Skeletal muscle cell (primary cell): Measurements from ENCODE around the gene SYNDIG1.

Experiments used
- DNase-seq: peaks from one replicate; pipeline ENCODE4 v3.0.0-alpha.2; 2010; ENCODE audit warnings: low read depth
- H3K4me3 ChIP-seq: 2 replicates; pipeline ENCODE4 v1.5.1; 2011; ENCODE audit warnings: low read depth, mild to moderate bottlenecking, control low read depth, low read length, moderate library complexity

SYNDIG1 gene

DNA sequence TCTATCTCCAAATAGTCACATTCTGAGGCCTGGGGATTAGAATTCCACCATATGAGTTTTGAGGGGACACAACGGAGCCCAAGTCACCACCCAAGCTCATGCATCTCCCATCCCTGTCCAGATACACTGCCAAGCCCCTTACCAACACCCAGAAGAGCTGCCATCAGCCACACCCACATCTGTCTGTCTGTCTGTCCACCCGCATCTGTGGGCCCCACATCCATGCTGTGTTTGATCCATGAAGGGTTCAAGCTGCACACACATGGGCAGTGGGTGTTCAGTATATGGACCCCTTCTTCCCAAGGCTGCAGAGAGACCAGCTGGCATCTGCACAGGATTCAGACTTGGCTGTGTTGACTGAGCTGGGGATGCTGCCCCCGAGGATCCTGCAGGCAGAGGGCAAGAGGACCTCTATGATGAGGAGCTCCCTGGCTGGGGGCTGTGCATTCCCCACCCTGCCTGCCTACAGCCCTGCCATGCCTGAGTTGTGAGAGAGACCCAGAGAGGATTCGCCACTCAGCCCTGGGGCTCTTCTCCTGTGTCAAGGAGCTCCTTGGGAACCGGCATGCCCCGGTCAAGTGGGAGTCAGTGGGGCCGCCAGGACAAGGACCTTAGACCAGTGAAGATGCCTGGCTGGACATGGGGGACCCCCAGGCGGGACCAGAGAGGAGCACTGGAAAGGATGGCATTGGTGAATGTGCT lies 206.4 kb downstream of the SYNDIG1 start:
- no peak for DNase-seq
- no peak overlapping the region for H3K4me3 ChIP-seq

DNA sequence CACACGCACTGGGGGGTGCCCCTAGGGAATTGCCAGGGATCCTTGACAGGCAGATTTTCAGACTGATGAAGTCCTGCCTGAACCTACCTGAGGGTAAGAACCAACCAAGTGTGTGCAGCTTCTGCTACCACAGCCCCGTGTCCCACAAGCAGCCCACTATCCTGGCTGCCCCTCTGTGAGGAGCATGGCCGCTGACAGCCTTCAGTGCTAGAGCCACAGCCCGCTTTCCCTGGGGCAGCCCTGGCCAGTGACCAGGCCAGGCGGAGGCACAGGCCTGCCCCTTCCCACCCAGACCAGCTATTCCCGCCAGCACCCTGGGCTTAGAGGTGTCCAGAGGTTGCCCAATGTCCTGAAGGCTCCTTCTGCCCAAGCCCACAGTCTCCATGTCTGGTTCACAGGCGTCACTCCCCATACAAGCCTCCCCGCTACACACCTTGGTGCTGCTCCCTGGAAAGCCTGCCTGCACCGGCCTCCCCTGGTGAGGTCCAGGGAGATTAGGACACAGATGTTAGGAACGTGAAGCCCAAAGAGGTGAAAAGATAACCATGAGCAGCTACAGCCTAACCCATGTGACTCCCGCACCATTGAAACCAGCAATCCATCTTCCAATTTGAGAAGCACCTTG lies 207.0 kb downstream of the SYNDIG1 start:
- no peak for DNase-seq

DNA sequence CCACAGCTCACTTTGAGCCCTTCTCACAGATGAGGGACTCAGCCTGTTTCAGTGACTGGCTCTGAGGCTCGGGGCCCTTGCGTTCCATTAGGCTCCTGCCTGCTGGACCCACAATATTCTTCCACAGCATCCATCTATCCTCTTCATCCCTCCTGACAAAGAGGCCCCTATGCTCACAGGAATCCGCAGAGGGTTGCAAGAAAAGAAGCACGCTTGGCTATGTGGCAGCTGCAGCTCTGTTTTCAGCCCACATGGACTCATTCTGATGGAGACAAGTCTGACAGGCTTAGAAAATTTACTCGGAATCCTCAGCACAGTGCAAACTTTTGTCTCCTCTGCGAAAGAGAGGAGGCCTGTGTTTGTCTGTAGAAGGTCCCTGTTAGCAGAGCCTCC lies 207.5 kb downstream of the SYNDIG1 start:
- H3K4me3 ChIP-seq, result no peak overlapping the region
- DNase-seq, result no peak

More for the DNA sequence above, 207.0 kb downstream of the SYNDIG1 start:
- no peak overlapping the region for H3K4me3 ChIP-seq

DNA sequence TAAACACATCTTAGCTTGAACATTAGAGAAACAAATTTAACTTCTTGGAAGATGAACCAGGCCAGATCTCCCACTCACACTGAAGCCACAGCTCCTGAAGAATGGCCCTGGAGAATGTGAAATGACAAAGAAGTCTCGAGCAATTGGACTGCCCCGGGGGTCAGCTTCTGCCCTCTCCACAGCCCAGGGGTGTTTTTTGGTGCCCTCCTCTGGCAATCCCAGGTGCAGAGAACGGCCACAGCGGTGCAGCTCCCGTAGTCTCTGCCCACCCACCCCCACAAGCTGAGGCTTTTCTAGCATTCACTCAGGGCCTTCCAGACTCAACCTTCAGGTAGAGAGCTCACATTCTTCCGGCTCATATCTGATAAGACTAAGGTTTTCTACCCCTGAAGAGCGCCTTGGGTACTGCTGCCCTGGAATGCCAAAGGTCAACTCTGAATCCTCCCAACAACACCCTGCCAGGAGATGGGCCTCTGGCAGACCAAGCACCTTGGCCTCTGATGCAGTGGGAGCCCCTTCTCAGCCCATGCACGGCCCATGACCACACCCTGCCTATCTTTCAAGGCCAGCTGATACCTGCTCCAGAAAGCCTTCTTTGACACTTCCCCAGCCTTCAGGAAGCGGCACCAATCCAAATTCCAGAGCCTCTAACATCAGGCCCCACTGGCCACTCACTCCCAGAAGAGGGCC lies 208.3 kb downstream of the SYNDIG1 start:
- H3K4me3 ChIP-seq, result no peak overlapping the region
- DNase-seq, result no peak

DNA sequence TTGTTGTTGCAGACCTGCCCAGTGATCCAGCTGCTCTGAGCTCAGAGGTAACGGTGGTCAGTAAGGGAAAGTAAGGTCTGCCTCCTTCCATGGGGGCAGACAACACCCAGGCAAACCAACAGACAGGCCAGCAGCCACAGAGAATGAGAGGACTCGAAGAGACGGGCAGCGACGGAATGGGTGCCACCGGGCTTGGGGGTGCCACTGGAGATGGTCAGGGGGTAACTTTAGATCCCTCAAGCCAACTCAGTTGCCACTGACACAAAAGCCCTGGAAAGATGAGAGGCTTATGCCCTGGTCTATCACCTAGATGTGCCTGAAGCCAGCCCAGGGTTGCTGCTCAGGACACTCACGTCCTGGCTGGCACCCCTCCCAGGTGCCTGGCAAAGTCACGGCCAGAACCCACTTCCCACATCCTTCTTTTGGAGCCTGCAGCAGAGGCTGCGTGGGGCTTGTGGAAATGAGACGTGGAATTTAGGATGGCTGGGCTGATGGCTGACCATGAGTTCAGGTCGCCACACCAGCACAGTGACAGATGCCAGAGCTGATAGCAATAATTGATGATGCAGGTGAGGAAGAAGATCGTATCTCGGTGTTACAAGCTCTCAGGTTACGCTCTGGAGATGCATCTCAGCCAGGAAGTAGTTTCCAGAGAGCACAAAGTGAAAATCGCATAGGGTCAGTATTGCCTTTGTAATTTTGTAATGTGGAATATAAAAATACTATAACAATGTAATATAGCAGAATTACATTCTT lies 209.1 kb downstream of the SYNDIG1 start:
- H3K4me3 ChIP-seq, result no peak overlapping the region
- no peak for DNase-seq

DNA sequence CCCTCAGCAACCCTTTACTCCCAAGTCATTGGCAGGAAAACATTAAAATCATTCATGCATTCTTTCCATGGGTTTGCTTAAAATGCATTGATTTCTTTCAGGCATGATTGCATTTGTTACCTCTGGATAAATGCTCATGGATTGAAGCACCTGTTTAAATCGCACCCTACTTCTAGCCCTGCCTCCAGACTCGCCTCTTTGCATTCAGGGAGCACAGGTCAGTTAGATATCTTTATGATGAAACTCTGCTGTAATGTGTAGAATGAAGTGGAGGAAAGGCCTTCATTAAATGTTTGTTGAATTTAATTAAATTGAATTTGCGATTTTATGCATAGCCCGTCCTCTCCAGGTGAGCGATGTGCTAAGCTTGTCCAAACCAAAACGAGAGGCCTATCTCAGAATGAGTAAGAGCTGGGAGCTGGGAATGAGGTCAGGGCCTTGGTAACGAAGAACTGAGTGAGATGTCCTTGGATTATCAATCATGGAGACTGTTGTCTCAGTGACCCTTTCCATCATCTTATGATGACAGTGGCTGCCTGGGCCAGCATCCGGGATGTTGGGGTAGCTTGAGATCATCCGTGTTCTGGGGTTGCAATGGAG lies 210.1 kb downstream of the SYNDIG1 start:
- no peak for DNase-seq
- no peak overlapping the region for H3K4me3 ChIP-seq

DNA sequence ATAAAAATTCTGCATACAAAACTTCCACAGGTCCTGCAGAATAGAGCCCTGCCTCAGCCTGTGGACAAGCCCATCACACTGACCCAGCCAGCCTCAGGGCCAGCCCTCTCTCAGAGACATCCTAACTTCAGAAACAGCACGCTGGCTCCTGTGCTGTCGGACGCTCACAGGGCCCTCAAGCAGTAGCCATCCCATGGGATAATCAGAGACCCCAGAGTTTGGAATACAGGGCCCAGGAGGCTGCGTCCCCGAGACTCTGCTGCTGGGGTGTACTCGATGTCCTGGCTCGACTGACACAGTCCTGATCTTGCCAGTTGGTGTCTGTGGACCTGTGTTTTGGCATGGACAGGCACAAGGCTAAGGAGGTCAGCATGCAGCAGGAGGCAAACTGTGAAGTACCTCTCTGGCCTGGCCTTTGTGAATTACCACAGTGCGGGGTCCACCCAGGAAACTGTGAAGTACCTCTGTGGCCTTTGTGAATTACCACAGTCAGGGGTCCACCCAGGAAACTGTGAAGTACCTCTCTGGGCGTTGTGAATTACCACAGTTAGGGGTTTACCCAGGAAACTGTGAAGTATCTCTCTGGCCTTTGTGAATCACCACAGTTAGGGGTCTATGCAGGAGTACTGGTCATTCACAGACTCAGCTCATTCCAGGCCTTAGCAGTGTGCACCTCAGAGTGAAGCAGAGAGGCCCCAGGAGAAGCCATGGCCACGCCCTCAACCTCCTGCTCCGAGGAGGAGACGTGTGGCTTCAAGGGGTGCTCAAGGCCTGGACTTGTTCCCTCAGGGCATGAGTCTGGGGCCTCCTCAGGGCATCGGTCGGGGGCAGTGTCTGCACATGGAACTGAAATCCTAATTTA lies 212.4 kb downstream of the SYNDIG1 start:
- DNase-seq, result no peak
- no peak overlapping the region for H3K4me3 ChIP-seq

DNA sequence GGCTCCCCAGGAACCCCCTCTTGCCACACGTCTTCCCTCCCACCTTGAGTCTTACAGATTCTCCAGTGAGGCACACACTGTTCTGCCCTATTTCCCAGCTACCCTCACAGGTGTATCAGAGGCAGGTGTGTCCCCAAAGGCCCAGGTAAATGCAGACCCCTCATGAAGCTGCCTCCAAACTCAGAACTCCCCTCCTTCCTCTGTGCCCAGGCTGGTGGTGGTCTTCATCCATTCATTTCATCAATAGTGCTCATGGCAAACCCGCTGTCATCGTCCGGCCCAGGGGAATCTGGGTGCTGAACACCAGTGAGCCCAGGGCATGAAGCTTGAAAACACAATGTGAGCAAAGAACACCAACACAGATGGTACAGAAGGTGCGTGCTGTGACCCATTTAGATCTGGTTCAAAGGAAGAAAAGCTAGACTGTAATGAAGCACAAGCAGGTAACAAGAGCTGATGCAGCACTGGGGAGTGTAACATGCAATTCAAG lies 213.1 kb downstream of the SYNDIG1 start:
- no peak for DNase-seq
- no peak overlapping the region for H3K4me3 ChIP-seq

DNA sequence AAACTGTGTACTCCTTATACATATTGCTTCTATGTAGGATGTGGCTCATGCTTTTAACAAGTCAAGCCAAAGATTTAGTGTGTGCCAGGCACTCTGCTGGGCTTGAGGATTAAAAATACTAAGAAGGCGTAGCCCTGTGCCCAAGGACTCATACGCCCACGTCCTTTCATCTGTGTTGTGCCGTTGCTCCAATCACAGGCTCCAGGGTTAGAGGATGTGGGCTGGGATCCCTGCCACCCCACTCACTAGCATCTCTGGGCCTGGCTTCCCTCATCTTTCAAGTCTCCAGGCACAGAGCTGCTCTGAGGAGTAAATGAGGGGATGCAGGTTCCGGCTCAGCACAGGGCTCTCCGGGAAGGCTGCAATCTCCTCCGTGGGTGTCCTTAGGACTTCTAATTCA lies 214.2 kb downstream of the SYNDIG1 start:
- H3K4me3 ChIP-seq, result no peak overlapping the region
- DNase-seq, result no peak

DNA sequence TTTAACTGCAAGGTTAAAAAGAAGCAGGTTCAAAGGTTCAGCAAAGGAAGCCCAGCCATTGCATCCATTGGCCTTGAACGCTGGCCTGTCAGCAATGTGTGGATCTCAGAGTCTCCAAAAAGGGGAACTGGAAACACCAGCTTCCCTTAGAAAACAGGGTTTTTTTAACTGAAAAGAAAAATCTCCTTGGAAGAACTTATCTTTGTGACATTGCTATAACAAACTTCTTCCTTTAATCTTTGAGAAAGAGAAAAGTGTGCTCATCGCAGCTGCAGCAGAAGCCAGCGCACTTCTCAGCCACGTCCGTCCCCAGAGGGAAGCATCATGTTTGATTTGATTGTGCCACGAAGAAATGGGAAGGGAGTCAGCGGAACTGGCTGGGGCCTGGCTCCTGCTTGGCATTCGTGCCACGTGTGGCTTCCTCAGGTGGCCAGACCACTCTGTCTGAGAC lies 215.0 kb downstream of the SYNDIG1 start:
- H3K4me3 ChIP-seq, result no peak overlapping the region
- DNase-seq, result no peak

DNA sequence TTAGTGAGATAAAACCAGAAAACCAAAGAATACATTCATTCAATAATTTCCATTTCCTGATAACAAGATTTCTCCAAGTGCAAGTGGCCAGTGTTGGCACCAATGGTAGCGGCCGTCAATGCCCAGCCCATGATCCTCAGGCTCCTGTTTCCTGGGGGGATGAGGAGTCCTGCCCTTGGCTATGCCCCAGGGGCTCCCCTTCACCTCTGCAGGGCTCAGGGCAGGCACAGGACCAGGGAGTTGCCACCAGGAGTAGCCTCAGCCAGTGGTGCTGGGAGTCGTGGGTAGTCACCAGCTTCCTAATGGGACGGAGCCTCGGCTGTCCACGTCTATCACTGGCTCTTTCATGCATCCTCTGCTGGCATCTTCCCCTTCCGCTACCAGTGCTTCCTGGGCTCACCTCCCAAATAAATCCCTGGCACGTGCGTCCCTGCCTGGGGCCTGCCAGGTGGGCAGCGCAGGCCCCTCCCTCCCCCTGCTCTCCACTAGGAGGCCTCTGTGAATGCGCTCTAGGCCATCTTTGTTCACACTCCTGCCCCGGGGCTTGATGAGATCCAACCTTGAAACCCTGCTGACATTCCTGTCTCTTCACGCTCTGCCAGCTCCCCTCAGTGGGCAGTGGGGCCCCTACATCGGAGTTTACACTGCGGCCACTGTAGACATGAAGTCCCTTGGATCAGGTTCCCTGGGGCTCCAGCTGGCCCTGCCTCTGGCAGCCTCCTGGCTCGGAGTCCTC lies 215.7 kb downstream of the SYNDIG1 start:
- H3K4me3 ChIP-seq, result no peak overlapping the region
- no peak for DNase-seq

DNA sequence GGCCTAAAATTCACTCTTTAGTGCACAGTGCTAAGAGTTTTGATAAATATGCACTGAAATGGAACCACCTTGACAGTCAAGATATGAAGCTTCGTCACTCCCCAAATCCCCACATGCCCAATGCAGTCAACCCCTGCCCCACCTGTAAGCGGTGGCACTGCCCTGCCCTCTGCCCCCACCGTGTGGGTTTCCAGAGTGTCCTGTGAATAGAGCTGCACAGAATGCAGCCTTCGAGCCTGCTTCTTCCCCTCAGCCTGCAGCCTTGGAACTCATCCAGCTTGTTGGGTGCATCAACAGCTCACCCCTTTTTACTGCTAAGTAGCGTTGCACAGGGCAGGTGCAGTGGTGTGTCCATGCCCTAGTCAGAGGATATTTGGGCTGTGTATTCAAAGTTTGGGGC lies 216.3 kb downstream of the SYNDIG1 start:
- no peak for DNase-seq
- H3K4me3 ChIP-seq, result no peak overlapping the region

DNA sequence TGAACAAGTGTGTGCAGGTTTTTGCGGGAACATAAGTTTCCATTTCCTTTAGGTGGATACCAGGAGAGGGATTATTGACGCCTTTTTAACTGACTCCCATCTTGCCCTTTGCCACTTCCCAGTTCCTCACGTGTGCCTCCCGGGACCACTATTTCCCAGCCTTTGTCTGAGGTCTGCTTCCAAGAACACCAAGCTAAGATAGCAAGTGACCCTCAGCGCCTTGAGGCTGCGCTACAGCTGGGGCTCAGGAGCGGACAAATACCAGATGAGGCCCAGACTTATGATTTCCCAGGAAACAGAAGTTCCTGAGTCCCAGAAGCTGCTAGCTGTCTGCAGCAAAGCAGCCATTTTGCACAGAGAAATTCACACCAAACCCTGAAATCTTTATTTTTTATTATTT lies 216.7 kb downstream of the SYNDIG1 start:
- DNase-seq, result no peak
- no peak overlapping the region for H3K4me3 ChIP-seq

DNA sequence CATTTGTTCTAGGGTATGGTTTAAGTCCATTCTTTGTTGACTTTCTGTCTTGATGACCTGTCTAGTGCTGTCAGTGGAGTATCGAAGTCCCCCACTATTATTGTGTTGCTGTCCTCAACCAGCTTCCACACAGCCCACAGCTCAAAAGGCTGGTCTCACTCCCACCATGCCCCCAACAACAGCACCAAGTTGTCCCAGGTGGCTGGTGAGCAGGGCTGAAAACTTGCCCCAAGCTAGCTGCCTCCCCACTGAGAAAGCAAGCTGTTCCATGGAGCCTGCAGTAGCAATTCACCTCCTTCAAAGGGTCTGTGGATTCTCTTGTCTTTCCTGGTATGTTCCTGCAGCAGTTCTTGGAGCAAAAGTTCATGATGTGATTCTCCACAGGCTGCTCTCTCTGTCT lies 221.0 kb downstream of the SYNDIG1 start:
- no peak overlapping the region for H3K4me3 ChIP-seq
- no peak for DNase-seq

DNA sequence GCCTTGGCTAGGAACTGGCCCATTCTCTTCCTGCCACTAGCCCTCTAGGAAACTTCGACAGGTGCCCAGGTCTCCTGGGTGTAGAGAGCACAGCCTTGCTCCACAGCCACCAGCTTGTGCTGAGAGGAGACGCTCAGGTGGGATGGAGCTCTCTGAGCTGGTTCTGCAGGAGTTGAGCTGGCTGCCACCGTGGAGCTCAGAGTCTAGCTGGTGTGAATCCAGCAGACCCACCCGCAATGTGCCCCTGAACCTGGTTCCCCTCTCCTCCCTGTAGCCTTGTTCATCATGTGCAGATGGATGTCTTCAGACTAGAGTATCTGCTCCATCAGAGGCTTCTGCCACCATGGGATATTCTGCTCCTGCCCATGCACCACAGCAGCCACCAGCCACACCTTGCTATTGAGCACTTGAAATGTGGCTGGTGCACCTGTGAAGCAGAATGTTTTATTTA lies 222.5 kb downstream of the SYNDIG1 start:
- no peak overlapping the region for H3K4me3 ChIP-seq
- DNase-seq, result no peak

DNA sequence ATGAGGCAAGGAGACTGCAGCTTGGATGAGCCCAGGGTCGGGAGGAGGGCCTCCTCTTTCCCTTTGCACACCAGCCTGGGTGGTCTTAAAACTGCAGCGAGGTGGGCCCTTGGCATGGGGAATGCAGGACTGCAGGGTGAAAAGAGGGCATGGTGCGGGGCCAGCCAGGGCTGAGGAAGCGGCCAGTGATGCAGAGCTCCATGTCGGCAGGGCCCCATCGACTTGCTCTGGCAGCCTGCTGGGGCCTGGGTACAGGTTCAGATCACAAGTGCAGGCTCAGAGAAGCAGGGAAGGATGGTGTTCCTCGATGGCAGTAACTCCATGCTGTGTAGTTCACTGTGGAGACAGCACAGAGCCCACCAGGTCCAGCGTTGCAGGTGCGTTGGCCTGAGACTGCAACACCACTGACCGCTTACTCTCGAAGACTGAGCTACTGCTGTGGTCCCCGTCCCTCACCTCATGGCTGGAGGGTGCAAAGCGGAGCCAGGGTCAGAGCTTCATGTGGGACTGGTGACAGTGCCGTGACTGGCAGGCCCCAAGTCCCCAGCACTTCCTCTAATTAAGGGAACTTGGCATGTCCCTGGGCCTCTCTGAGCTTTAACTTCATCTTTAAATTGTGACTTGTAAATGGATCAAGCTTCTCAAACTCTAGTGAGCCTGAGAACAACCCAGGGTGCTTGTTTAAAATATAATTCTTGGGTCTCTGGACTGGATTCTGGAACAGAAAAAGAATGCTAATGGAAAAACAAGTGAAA lies 223.2 kb downstream of the SYNDIG1 start:
- H3K4me3 ChIP-seq, result no peak overlapping the region
- DNase-seq, result no peak

DNA sequence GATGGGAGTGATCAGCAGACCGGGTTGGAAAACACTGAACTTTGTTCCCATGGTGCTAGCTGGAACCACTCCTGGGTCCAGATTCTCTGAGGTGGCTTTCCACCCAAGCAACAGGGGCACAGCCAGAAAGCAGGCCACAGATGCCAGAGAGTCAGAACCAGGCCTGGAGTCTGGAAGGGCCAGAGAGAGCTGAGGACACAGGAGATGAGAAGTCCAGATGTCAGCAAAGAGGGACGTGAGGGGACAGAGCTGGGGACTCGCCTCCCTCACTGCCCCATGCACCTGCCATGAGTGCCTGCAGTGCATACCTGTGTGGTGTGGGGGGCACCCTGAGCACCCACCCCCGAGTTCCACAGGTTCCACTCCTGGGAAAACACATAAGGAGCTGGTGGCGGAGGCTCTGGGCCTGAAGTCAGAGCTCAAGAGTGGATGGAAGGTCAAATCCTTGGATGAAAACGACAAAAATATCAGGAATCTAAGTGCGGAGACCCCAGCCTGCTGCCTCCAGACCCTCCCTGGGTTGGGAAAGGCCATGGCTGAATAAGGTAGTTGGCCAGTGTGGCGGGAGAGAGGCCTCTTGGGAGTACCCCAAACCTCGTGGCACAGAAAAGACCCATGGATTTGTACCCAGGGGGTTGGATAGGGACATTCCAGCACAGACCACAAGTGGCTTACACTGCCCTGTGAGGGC lies 224.2 kb downstream of the SYNDIG1 start:
- H3K4me3 ChIP-seq, result no peak overlapping the region
- no peak for DNase-seq
